ENCODE measurements around the gene CPTP.

Gene CPTP

GRCh38 chr1:1319646-1319941 lies 5.0 kb upstream of the CPTP start:
- Histone ChIP-seq H3K4me3 (ENCODE audit: insufficient read depth in 1 of 2, low read depth in 1 of 2, low read length in 2 of 2) (no peak overlapping the region), H3K9ac (ENCODE audit: low read length) (no peak overlapping the region), H2BK5ac (ENCODE audit: low read depth, low read length, poor library complexity, severe bottlenecking) (no peak overlapping the region), H3K14ac (ENCODE audit: low read length in 2 of 2) (no peak overlapping the region), H4K8ac (ENCODE audit: low read length) (no peak overlapping the region), H3K23ac (ENCODE audit: low read length in 2 of 2) (no peak overlapping the region), H2BK15ac (ENCODE audit: low read depth, poor library complexity, severe bottlenecking) (no peak overlapping the region), H2BK12ac (ENCODE audit: low read length in 2 of 2) (no peak overlapping the region), H3K4me1 (ENCODE audit: control insufficient read depth, insufficient read depth, low read depth, low read length) (peaks cover 53% of the 10 kb centered on the region), H3K36me3 (ENCODE audit: control insufficient read depth in 1 of 2, insufficient read depth in 2 of 2, low read depth in 1 of 2, low read length in 2 of 2) (peaks cover 37 to 66% of the 10 kb centered on the region in 2 experiments), H2BK120ac (ENCODE audit: low read depth, low read length) (no peak overlapping the region), H4K91ac (ENCODE audit: low read length) (no peak overlapping the region), H3K18ac (ENCODE audit: low read depth in 1 of 2, low read length in 2 of 2) (no peak overlapping the region), H3K4ac (ENCODE audit: low read depth in 1 of 2, low read length in 2 of 2) (no peak overlapping the region), H3K27ac (ENCODE audit: low read length, poor library complexity, severe bottlenecking) (no peak overlapping the region), H3K27me3 (ENCODE audit: control insufficient read depth in 1 of 2, insufficient read depth in 1 of 2, low read length in 2 of 2) (no peaks in the 10 kb centered on the region), H2AK5ac (ENCODE audit: low read length, severe bottlenecking) (no peak overlapping the region), H3K4me2 (ENCODE audit: low read length, poor library complexity, severe bottlenecking) (no peak overlapping the region), H3K9me3 (ENCODE audit: control insufficient read depth, low read length) (no peaks in the 10 kb centered on the region), H2AFZ (ENCODE audit: low read depth, low read length) (no peak overlapping the region), H3K79me1 (replicated peaks; ENCODE audit: low read length, poor library complexity, severe bottlenecking) (peaks cover 20% of the 10 kb centered on the region)
- no peak for DNase-seq
- 95% methylated on average over 13 of the region's 13 CpGs for WGBS

- Histone ChIP-seq H2BK5ac (ENCODE audit: low read depth, low read length, poor library complexity, severe bottlenecking) (no peak overlapping the region), H2BK120ac (ENCODE audit: low read depth, low read length) (no peak overlapping the region), H3K4me2 (ENCODE audit: low read length, poor library complexity, severe bottlenecking) (no peak overlapping the region), H3K14ac (ENCODE audit: low read length in 2 of 2) (no peak overlapping the region), H3K4me1 (ENCODE audit: control insufficient read depth, insufficient read depth, low read depth, low read length) (peaks cover 59% of the 10 kb centered on the region), H3K79me1 (replicated peaks; ENCODE audit: low read length, poor library complexity, severe bottlenecking) (peaks cover 11% of the 10 kb centered on the region), H3K4ac (ENCODE audit: low read depth in 1 of 2, low read length in 2 of 2) (no peak overlapping the region), H3K9ac (ENCODE audit: low read length) (peak overlapping the region; percentile 57), H2AK5ac (ENCODE audit: low read length, severe bottlenecking) (no peak overlapping the region), H2BK12ac (ENCODE audit: low read length in 2 of 2) (no peak overlapping the region), H2BK15ac (ENCODE audit: low read depth, poor library complexity, severe bottlenecking) (no peak overlapping the region), H3K27me3 (ENCODE audit: control insufficient read depth in 1 of 2, insufficient read depth in 1 of 2, low read length in 2 of 2) (no peaks in the 10 kb centered on the region), H3K4me3 (ENCODE audit: insufficient read depth in 1 of 2, low read depth in 1 of 2, low read length in 2 of 2) (no peak overlapping the region), H3K23ac (ENCODE audit: low read length in 2 of 2) (no peak overlapping the region), H3K36me3 (ENCODE audit: control insufficient read depth in 1 of 2, insufficient read depth in 2 of 2, low read depth in 1 of 2, low read length in 2 of 2) (peaks cover 29 to 57% of the 10 kb centered on the region in 2 experiments), H3K27ac (ENCODE audit: low read length, poor library complexity, severe bottlenecking) (peak overlapping the region; percentile 1), H3K18ac (ENCODE audit: low read depth in 1 of 2, low read length in 2 of 2) (no peak overlapping the region), H4K8ac (ENCODE audit: low read length) (no peak overlapping the region), H3K9me3 (ENCODE audit: control insufficient read depth, low read length) (no peaks in the 10 kb centered on the region), H4K91ac (ENCODE audit: low read length) (no peak overlapping the region), H2AFZ (ENCODE audit: low read depth, low read length) (no peak overlapping the region)
- DNase-seq, result no peak
- 83% methylated on average over 23 of the region's 23 CpGs for WGBS
These were observed 3.7 kb upstream of the CPTP start for GRCh38 chr1:1320666-1321448.

GRCh38 chr1:1321477-1321876 lies 3.1 kb upstream of the CPTP start:
- Histone ChIP-seq H3K4me2 (ENCODE audit: low read length, poor library complexity, severe bottlenecking) (no peak overlapping the region), H3K79me1 (replicated peaks; ENCODE audit: low read length, poor library complexity, severe bottlenecking) (peaks cover 13% of the 10 kb centered on the region), H2AK5ac (ENCODE audit: low read length, severe bottlenecking) (no peak overlapping the region), H4K91ac (ENCODE audit: low read length) (peak overlapping the region; percentile 65), H3K36me3 (ENCODE audit: control insufficient read depth in 1 of 2, insufficient read depth in 2 of 2, low read depth in 1 of 2, low read length in 2 of 2) (peaks cover 25 to 55% of the 10 kb centered on the region in 2 experiments), H3K14ac (ENCODE audit: low read length in 2 of 2) (no peak overlapping the region), H3K4me1 (ENCODE audit: control insufficient read depth, insufficient read depth, low read depth, low read length) (peaks cover 64% of the 10 kb centered on the region), H2AFZ (ENCODE audit: low read depth, low read length) (no peak overlapping the region), H3K9ac (ENCODE audit: low read length) (peak overlapping the region; percentile 57), H2BK12ac (ENCODE audit: low read length in 2 of 2) (no peak overlapping the region), H3K4ac (ENCODE audit: low read depth in 1 of 2, low read length in 2 of 2) (no peak overlapping the region), H2BK5ac (ENCODE audit: low read depth, low read length, poor library complexity, severe bottlenecking) (no peak overlapping the region), H2BK15ac (ENCODE audit: low read depth, poor library complexity, severe bottlenecking) (no peak overlapping the region), H3K27me3 (ENCODE audit: control insufficient read depth in 1 of 2, insufficient read depth in 1 of 2, low read length in 2 of 2) (no peaks in the 10 kb centered on the region), H3K9me3 (ENCODE audit: control insufficient read depth, low read length) (no peaks in the 10 kb centered on the region), H3K27ac (ENCODE audit: low read length, poor library complexity, severe bottlenecking) (no peak overlapping the region), H3K18ac (ENCODE audit: low read depth in 1 of 2, low read length in 2 of 2) (no peak overlapping the region), H4K8ac (ENCODE audit: low read length) (no peak overlapping the region), H3K4me3 (ENCODE audit: insufficient read depth in 1 of 2, low read depth in 1 of 2, low read length in 2 of 2) (no peak overlapping the region), H2BK120ac (ENCODE audit: low read depth, low read length) (no peak overlapping the region), H3K23ac (ENCODE audit: low read length in 2 of 2) (no peak overlapping the region)
- DNase-seq, result no peak
- 98% methylated on average over 8 of the region's 8 CpGs for WGBS

GRCh38 chr1:1322418-1322817 lies 2.2 kb upstream of the CPTP start:
- 95% methylated on average over 9 of the region's 14 CpGs for WGBS

More at GRCh38 chr1:1322418-1322817, 2.2 kb upstream of the CPTP start:
- H2BK120ac ChIP-seq (ENCODE audit: low read depth, low read length), result no peak overlapping the region
- H2BK5ac ChIP-seq (ENCODE audit: low read depth, low read length, poor library complexity, severe bottlenecking), result no peak overlapping the region
- no peak overlapping the region for H2BK12ac ChIP-seq (ENCODE audit: low read length in 2 of 2)
- no peak overlapping the region for H2AK5ac ChIP-seq (ENCODE audit: low read length, severe bottlenecking)
- no peak overlapping the region for H3K14ac ChIP-seq (ENCODE audit: low read length in 2 of 2)
- no peak overlapping the region for H3K4me3 ChIP-seq (ENCODE audit: insufficient read depth in 1 of 2, low read depth in 1 of 2, low read length in 2 of 2)
- DNase-seq, result no peak
- H4K91ac ChIP-seq (ENCODE audit: low read length), result no peak overlapping the region
- no peak overlapping the region for H2BK15ac ChIP-seq (ENCODE audit: low read depth, poor library complexity, severe bottlenecking)
- peak overlapping the region; percentile 29 for H3K9ac ChIP-seq (ENCODE audit: low read length)
- H3K18ac ChIP-seq (ENCODE audit: low read depth in 1 of 2, low read length in 2 of 2), result no peak overlapping the region
- H3K23ac ChIP-seq (ENCODE audit: low read length in 2 of 2), result no peak overlapping the region
- no peak overlapping the region for H2AFZ ChIP-seq (ENCODE audit: low read depth, low read length)
- no peak overlapping the region for H3K27ac ChIP-seq (ENCODE audit: low read length, poor library complexity, severe bottlenecking)
- no peaks in the 10 kb centered on the region for H3K27me3 ChIP-seq (ENCODE audit: control insufficient read depth in 1 of 2, insufficient read depth in 1 of 2, low read length in 2 of 2)
- H3K4ac ChIP-seq (ENCODE audit: low read depth in 1 of 2, low read length in 2 of 2), result no peak overlapping the region
- H3K4me1 ChIP-seq (ENCODE audit: control insufficient read depth, insufficient read depth, low read depth, low read length), result peaks cover 66% of the 10 kb centered on the region
- peaks cover 19% of the 10 kb centered on the region for H3K79me1 ChIP-seq (replicated peaks; ENCODE audit: low read length, poor library complexity, severe bottlenecking)
- peak overlapping the region; percentile 20 for H4K8ac ChIP-seq (ENCODE audit: low read length)
- H3K36me3 ChIP-seq (ENCODE audit: control insufficient read depth in 1 of 2, insufficient read depth in 2 of 2, low read depth in 1 of 2, low read length in 2 of 2), result peaks cover 30 to 58% of the 10 kb centered on the region in 2 experiments
- H3K4me2 ChIP-seq (ENCODE audit: low read length, poor library complexity, severe bottlenecking), result no peak overlapping the region
- H3K9me3 ChIP-seq (ENCODE audit: control insufficient read depth, low read length), result no peaks in the 10 kb centered on the region
